ENCODE data around the gene ORM1. TPM values are rescaled to one million over a fixed set of nuclear protein-coding genes. Genes with fewer than 3 reads are reported as not detected.

Gene ORM1
- total RNA-seq, 1 experiment from 2014 or later, result not detected

- POLR2A ChIA-PET (ENCODE audit: unreplicated experiment), result no interaction called here
- TF ChIP-seq EZH2 (IDR thresholded peaks at IDR 0.05; ENCODE audit: low read depth) (no peak), CTCF (conservative IDR thresholded peaks at IDR 0.05) (no peak)
- Histone ChIP-seq H3F3A (ENCODE audit: insufficient read depth, low read depth) (no peaks in the 10 kb centered on the region), H3K4me2 (no peak overlapping the region), H3K4me3 (no peak overlapping the region), H2AFZ (no peak overlapping the region), H3K4me1 (replicated peaks; ENCODE audit: insufficient read depth) (no peaks in the 10 kb centered on the region), H3K27ac (no peak overlapping the region), H3K9me2 (ENCODE audit: insufficient read depth) (no peaks in the 10 kb centered on the region), H3K79me2 (ENCODE audit: low read depth) (no peaks in the 10 kb centered on the region), H3K27me3 (ENCODE audit: insufficient read depth, low read depth) (no peaks in the 10 kb centered on the region), H4K20me1 (ENCODE audit: insufficient read depth) (no peaks in the 10 kb centered on the region), H3K36me3 (ENCODE audit: low read depth) (0 out of 2 replicates have a peak, but pooled peaks cover 3% of the 10 kb centered on the region), H3K9me3 (ENCODE audit: insufficient read depth, low read depth) (no peaks in the 10 kb centered on the region)
- DNase-seq, result no peak
- CTCF ChIA-PET, result no interaction called here
- intact Hi-C loops (cut with micrococcal nuclease; ENCODE audit: unreplicated experiment), result no loop called here
- BruUV-seq (replicated peaks), result no TSS peak
Observed at GRCh38 chr9:114356792-114357191, 33.9 kb downstream of the ORM1 start.

- H3K9me2 ChIP-seq (ENCODE audit: insufficient read depth), result no peaks in the 10 kb centered on the region
- H3K4me1 ChIP-seq (replicated peaks; ENCODE audit: insufficient read depth), result no peaks in the 10 kb centered on the region
- H2AFZ ChIP-seq, result no peak overlapping the region
- no peak overlapping the region for H3K4me3 ChIP-seq
- intact Hi-C loops (cut with micrococcal nuclease; ENCODE audit: unreplicated experiment), result no loop called here
- H4K20me1 ChIP-seq (ENCODE audit: insufficient read depth), result no peaks in the 10 kb centered on the region
- BruUV-seq (replicated peaks), result no TSS peak
- POLR2A ChIA-PET (ENCODE audit: unreplicated experiment), result no interaction called here
- H3K4me2 ChIP-seq, result no peak overlapping the region
- H3K27me3 ChIP-seq (ENCODE audit: insufficient read depth, low read depth), result no peaks in the 10 kb centered on the region
- no peak for DNase-seq
- no peaks in the 10 kb centered on the region for H3K9me3 ChIP-seq (ENCODE audit: insufficient read depth, low read depth)
- 0 out of 2 replicates have a peak, but pooled peaks cover 3% of the 10 kb centered on the region for H3K36me3 ChIP-seq (ENCODE audit: low read depth)
- no peaks in the 10 kb centered on the region for H3F3A ChIP-seq (ENCODE audit: insufficient read depth, low read depth)
- TF ChIP-seq EZH2 (IDR thresholded peaks at IDR 0.05; ENCODE audit: low read depth) (no peak), CTCF (conservative IDR thresholded peaks at IDR 0.05) (no peak)
- CTCF ChIA-PET, result no interaction called here
- H3K27ac ChIP-seq, result no peak overlapping the region
- no peaks in the 10 kb centered on the region for H3K79me2 ChIP-seq (ENCODE audit: low read depth)
Observed at GRCh38 chr9:114357360-114357759, 34.5 kb downstream of the ORM1 start.

GRCh38 chr9:114357911-114358328 is 35.0 kb downstream of the ORM1 start:
- Histone ChIP-seq H3K4me2 (no peak overlapping the region), H3K9me2 (ENCODE audit: insufficient read depth) (no peaks in the 10 kb centered on the region), H4K20me1 (ENCODE audit: insufficient read depth) (no peaks in the 10 kb centered on the region), H3K27ac (no peak overlapping the region), H2AFZ (no peak overlapping the region), H3K9me3 (ENCODE audit: insufficient read depth, low read depth) (no peaks in the 10 kb centered on the region), H3K36me3 (ENCODE audit: low read depth) (0 out of 2 replicates have a peak, but pooled peaks cover 3% of the 10 kb centered on the region), H3K4me1 (replicated peaks; ENCODE audit: insufficient read depth) (no peaks in the 10 kb centered on the region), H3K79me2 (ENCODE audit: low read depth) (no peaks in the 10 kb centered on the region), H3K4me3 (no peak overlapping the region), H3K27me3 (ENCODE audit: insufficient read depth, low read depth) (no peaks in the 10 kb centered on the region), H3F3A (ENCODE audit: insufficient read depth, low read depth) (no peaks in the 10 kb centered on the region)
- ChIA-PET CTCF (no interaction called here), POLR2A (ENCODE audit: unreplicated experiment) (no interaction called here)
- BruUV-seq (replicated peaks), result no TSS peak
- DNase-seq, result no peak
- intact Hi-C loops (cut with micrococcal nuclease; ENCODE audit: unreplicated experiment), result no loop called here
- TF ChIP-seq EZH2 (IDR thresholded peaks at IDR 0.05; ENCODE audit: low read depth) (no peak), CTCF (conservative IDR thresholded peaks at IDR 0.05) (no peak)

All from PC-9 (cell line).